LoVo (cell line): ENCODE data around the gene POLR2J2.
"Not testable (repeated sequence)": the region's sequence is repeated elsewhere in the genome, so short reads cannot be mapped to it uniquely, and the experiment has no call there.

Experiments used
- DNase-seq: peaks from one replicate; pipeline ENCODE4 v3.0.0-alpha.2; 2016; ENCODE audit warnings: low spot score

The POLR2J2 gene

GRCh38 chr7:102671956-102672307, 469 bp upstream of the POLR2J2 start:
- DNase-seq = not testable (repeated sequence)

- DNase-seq = not testable (repeated sequence)
Observed at GRCh38 chr7:102667523-102667922, 3.9 kb downstream of the POLR2J2 start.

GRCh38 chr7:102666850-102667249, 4.6 kb downstream of the POLR2J2 start:
- not testable (repeated sequence) for DNase-seq

- DNase-seq = not testable (repeated sequence)
Observed at GRCh38 chr7:102664765-102665164, 6.7 kb downstream of the POLR2J2 start.

GRCh38 chr7:102649924-102650323, 21.5 kb downstream of the POLR2J2 start, which contains the start of gene SPDYE2B:
Gene SPDYE2B (plus strand): TSS chr7:102650319. CDS start chr7:102652349, 2,030 bp downstream.
- DNase-seq = not testable (repeated sequence)

GRCh38 chr7:102647813-102648212, 23.6 kb downstream of the POLR2J2 start:
- DNase-seq = not testable (repeated sequence)

GRCh38 chr7:102643404-102643803, 28.1 kb downstream of the POLR2J2 start:
- DNase-seq = not testable (repeated sequence)

- not testable (repeated sequence) for DNase-seq
Observed at GRCh38 chr7:102642691-102643090, 28.8 kb downstream of the POLR2J2 start, which contains the start of gene UPK3BL1. Gene UPK3BL1 (minus strand): TSS chr7:102642791. CDS start chr7:102642741, 50 bp downstream.

GRCh38 chr7:102638848-102639247, 32.6 kb downstream of the POLR2J2 start:
- DNase-seq = not testable (repeated sequence)

- not testable (repeated sequence) for DNase-seq
Observed at GRCh38 chr7:102636956-102637355, 34.5 kb downstream of the POLR2J2 start.

- DNase-seq = not testable (repeated sequence)
Observed at GRCh38 chr7:102635354-102635753, 36.1 kb downstream of the POLR2J2 start.

GRCh38 chr7:102634299-102634698, 37.2 kb downstream of the POLR2J2 start:
- not testable (repeated sequence) for DNase-seq

GRCh38 chr7:102630622-102631021, 40.8 kb downstream of the POLR2J2 start:
- not testable (repeated sequence) for DNase-seq

GRCh38 chr7:102627271-102627904, 44.1 kb downstream of the POLR2J2 start:
- not testable (repeated sequence) for DNase-seq

- not testable (repeated sequence) for DNase-seq
Observed at GRCh38 chr7:102618122-102618521, 53.3 kb downstream of the POLR2J2 start.

GRCh38 chr7:102616507-102617125, 54.8 kb downstream of the POLR2J2 start, which contains the start of gene RASA4:
Gene RASA4 (minus strand): TSS chr7:102616756. CDS start chr7:102616689, 67 bp downstream.
- peak; percentile 1 for DNase-seq
